K562 (cell line): ENCODE results near the gene CACNA1I. TPM values are rescaled to one million over a fixed set of nuclear protein-coding genes. Genes with fewer than 3 reads are reported as not detected.
A peak's percentile ranks its signal among the peaks of the same experiment; 100 is the strongest.

Source experiments
- CBX3 ChIP-seq, 2 experiments: IDR thresholded peaks; 1 replicate in 1 of 2; 2 replicates in 1 of 2; pipeline ENCODE4 v1.6.1; 2012; ENCODE audit warnings: inconsistent platforms in 2 of 2, low read length in 2 of 2, borderline replicate concordance in 1 of 2, control low read depth in 1 of 2
- DDX20 ChIP-seq: fragments of 450-650 bp; IDR thresholded peaks from 2 replicates; pipeline ENCODE4 v1.6.1; 2016; ENCODE audit warnings: missing genetic modification characterization, low read depth, mild to moderate bottlenecking, missing compliant biosample characterization, moderate library complexity
- JUNB ChIP-seq: fragments of 450-650 bp; formaldehyde crosslinking; conservative IDR thresholded peaks from 2 replicates; pipeline ENCODE4 v1.4.0; 2020; ENCODE audit warnings: mild to moderate bottlenecking
- MYNN ChIP-seq, 2 experiments: sonication (generic); formaldehyde crosslinking in 1 of 2; IDR thresholded peaks; 2 replicates each; pipeline versions ENCODE4 v1.5.0 to v1.6.1; 2016 to 2020; ENCODE audit warnings: antibody characterized with exemption in 1 of 2, missing genetic modification reagents in 1 of 2
- PURB ChIP-seq: sonication (generic); formaldehyde crosslinking; IDR thresholded peaks from 2 replicates; pipeline ENCODE4 v1.9.0; 2021; ENCODE audit warnings: low read depth, mild to moderate bottlenecking, missing genetic modification reagents
- RBM39 ChIP-seq: fragments of 200-400 bp; formaldehyde crosslinking; optimal IDR thresholded peaks from 2 replicates; pipeline ENCODE3; 2018; ENCODE audit warnings: low read depth, low read length
- RCOR1 ChIP-seq, 2 experiments: IDR thresholded peaks; 2 replicates each; pipeline ENCODE4 v1.6.1; 2012; ENCODE audit warnings: low read depth in 2 of 2, low read length in 2 of 2, borderline replicate concordance in 1 of 2, improper control_type of control experiment in 1 of 2
- SIN3A ChIP-seq, 2 experiments: fragments of 150-350 bp in 1 of 2; IDR thresholded peaks; 2 replicates each; pipeline ENCODE4 v1.6.1; 2011 to 2016; ENCODE audit warnings: borderline replicate concordance in 2 of 2, low read depth in 2 of 2, low read length in 2 of 2, mild to moderate bottlenecking in 2 of 2, moderate library complexity in 2 of 2; ENCODE audit not compliant: control insufficient read depth in 1 of 2
- TEAD1 ChIP-seq, 2 experiments: fragments of 450-650 bp in 1 of 2; sonication (generic) in 1 of 2; formaldehyde crosslinking; IDR thresholded peaks; 2 replicates each; pipeline versions ENCODE4 v1.4.0 to v1.8.0; 2020 to 2022; ENCODE audit warnings: mild to moderate bottlenecking in 2 of 2, missing genetic modification reagents in 1 of 2
- ZNF384 ChIP-seq: IDR thresholded peaks from 2 replicates; pipeline ENCODE4 v1.6.1; 2012; ENCODE audit warnings: low read depth, low read length, improper control_type of control experiment
- polyA plus RNA-seq, 8 experiments: library from polyadenylated mRNA; depleted of rRNA in 4 of 8; stranded (reverse) in 5 of 8; unstranded in 3 of 8; fragments of >200 nt; fragmentation: Nextera tagmentation in 2 of 8; fragmentation: Illumina TruSeq in 1 of 8; extraction: Ambion mirVana in 2 of 8; extraction: Trizol in 1 of 8; gene quantifications; 2 replicates each; pipeline versions ENCODE4 v1.2.1 to v1.2.3, GENCODE V29; 2011 to 2014; ENCODE audit warnings: inconsistent platforms in 1 of 8, missing spikeins in 1 of 8
- total RNA-seq, 7 experiments: library from RNA; depleted of rRNA in 6 of 7; stranded (reverse); fragments of >200 nt in 6 of 7; fragmentation: Illumina TruSeq in 2 of 7; extraction: Trizol in 2 of 7; gene quantifications; 2 replicates each; pipeline versions ENCODE4 v1.2.1 to v1.2.3, GENCODE V29; 2011 to 2021; ENCODE audit warnings: low replicate concordance in 1 of 7
- TF ChIP-seq, protein P1 (sequence below): fragments of 450-650 bp; formaldehyde crosslinking; IDR thresholded peaks from 2 replicates; pipeline ENCODE4 v1.4.0; 2020; ENCODE audit warnings: mild to moderate bottlenecking, mixed read lengths
- TF ChIP-seq, protein P2 (sequence below): fragments of 450-650 bp; IDR thresholded peaks from 2 replicates; pipeline ENCODE4 v1.6.1; 2018; ENCODE audit warnings: mild to moderate bottlenecking, low read depth; ENCODE audit not compliant: partially characterized antibody
- TF ChIP-seq, protein P3 (sequence below): fragments of 250-450 bp; sonication (Bioruptor Pico); IDR thresholded peaks from 2 replicates; pipeline ENCODE4 v1.5.0; 2021
- TF ChIP-seq, protein P4 (sequence below), 2 experiments: IDR thresholded peaks; 2 replicates each; pipeline ENCODE4 v1.6.1; 2011; ENCODE audit warnings: borderline replicate concordance in 1 of 2, control low read depth in 1 of 2, low read depth in 1 of 2, low read length in 1 of 2, mild to moderate bottlenecking in 1 of 2, mixed read lengths in 1 of 2, moderate library complexity in 1 of 2; ENCODE audit not compliant: insufficient read depth in 1 of 2, insufficient read length in 1 of 2, poor library complexity in 1 of 2, severe bottlenecking in 1 of 2; ENCODE audit errors: extremely low read depth in 1 of 2
- TF ChIP-seq, protein P5 (sequence below), 2 experiments: fragments of 150-350 bp in 1 of 2; IDR thresholded peaks; 2 replicates each; pipeline ENCODE4 v1.6.1; 2012 to 2016; ENCODE audit warnings: low read depth in 2 of 2, low read length in 2 of 2, mild to moderate bottlenecking in 1 of 2, moderate library complexity in 1 of 2

The CACNA1I gene
- total and polyA plus RNA-seq, 9 of the 15 experiments (the other 6 are each of a cell fraction or from before 2014, with no cell fraction given) = 0.01 to 0.79 (median 0.32) TPM; not detected in 1

DNA sequence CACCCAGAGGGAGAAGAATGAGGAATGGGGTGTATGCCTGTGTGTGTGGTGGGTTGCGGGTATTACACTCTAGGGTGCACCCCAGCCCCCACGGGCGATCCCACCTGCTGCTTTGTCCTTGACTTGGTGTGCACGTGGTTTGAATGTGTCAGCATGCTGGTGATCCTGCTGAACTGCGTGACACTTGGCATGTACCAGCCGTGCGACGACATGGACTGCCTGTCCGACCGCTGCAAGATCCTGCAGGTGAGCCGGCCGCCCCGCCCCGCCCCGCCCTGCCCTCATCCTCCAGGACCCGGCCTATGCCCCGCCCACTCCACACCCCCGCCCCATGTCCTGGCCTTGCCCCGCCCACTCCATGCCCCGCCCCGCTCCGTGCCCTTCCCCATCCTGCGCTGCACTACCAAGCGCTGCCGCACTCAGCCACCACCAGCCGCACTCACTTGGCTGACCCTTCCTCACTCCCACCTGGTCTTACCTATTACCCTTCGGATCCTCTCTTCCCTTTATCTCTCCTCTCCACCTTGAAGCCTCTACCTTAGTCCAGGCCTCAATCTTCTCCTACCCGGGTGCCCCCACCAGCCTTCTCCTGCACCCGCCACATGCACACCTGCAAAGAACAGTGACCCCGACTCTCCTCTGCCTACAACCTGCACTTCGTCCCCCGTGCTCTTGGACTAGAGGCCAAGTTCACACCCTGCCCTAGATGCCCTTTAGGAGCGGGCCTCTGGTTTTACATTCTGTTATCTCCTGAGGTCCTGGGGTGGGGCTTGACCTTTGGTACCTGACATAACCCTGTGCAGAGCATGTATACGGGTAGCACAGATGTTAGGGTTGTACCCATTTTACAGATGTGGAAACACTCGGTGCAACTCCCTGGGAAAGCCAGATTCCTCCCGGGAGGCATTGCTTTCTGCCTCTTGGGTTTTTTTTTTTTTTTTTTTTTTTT lies 27.7 kb downstream of the CACNA1I start (continued):
- TF ChIP-seq, protein P1, sequence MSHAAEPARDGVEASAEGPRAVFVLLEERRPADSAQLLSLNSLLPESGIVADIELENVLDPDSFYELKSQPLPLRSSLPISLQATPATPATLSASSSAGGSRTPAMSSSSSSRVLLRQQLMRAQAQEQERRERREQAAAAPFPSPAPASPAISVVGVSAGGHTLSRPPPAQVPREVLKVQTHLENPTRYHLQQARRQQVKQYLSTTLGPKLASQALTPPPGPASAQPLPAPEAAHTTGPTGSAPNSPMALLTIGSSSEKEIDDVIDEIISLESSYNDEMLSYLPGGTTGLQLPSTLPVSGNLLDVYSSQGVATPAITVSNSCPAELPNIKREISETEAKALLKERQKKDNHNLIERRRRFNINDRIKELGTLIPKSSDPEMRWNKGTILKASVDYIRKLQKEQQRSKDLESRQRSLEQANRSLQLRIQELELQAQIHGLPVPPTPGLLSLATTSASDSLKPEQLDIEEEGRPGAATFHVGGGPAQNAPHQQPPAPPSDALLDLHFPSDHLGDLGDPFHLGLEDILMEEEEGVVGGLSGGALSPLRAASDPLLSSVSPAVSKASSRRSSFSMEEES (CRISPR knock-in tag) = no peak
- TF ChIP-seq, protein P2, sequence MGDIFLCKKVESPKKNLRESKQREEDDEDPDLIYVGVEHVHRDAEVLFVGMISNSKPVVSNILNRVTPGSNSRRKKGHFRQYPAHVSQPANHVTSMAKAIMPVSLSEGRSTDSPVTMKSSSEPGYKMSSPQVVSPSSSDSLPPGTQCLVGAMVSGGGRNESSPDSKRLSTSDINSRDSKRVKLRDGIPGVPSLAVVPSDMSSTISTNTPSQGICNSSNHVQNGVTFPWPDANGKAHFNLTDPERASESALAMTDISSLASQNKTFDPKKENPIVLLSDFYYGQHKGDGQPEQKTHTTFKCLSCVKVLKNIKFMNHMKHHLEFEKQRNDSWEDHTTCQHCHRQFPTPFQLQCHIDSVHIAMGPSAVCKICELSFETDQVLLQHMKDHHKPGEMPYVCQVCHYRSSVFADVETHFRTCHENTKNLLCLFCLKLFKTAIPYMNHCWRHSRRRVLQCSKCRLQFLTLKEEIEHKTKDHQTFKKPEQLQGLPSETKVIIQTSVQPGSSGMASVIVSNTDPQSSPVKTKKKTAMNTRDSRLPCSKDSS = no peak
- TF ChIP-seq, protein P3, sequence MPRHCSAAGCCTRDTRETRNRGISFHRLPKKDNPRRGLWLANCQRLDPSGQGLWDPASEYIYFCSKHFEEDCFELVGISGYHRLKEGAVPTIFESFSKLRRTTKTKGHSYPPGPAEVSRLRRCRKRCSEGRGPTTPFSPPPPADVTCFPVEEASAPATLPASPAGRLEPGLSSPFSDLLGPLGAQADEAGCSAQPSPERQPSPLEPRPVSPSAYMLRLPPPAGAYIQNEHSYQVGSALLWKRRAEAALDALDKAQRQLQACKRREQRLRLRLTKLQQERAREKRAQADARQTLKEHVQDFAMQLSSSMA = no peak
- TF ChIP-seq RBM39 (no peak), TEAD1 (CRISPR knock-in tag; IDR thresholded peaks at IDR 0.05) (no peak), PURB (CRISPR knock-in tag) (no peak), JUNB (CRISPR knock-in tag) (no peak), DDX20 (tag) (no peak), ZNF384 (no peak), SIN3A (IDR thresholded peaks at IDR 0.05; ENCODE audit: borderline replicate concordance in 2 of 2, control insufficient read depth in 1 of 2, low read depth in 2 of 2, low read length in 2 of 2) (no peak), CBX3 (IDR thresholded peaks at IDR 0.05; ENCODE audit: borderline replicate concordance in 1 of 2, low read length in 2 of 2) (no peak), RCOR1 (IDR thresholded peaks at IDR 0.05; ENCODE audit: borderline replicate concordance in 1 of 2, low read depth in 2 of 2, low read length in 2 of 2) (no peak), MYNN (IDR thresholded peaks at IDR 0.05) (no peak), MYNN (CRISPR knock-in tag; IDR thresholded peaks at IDR 0.05) (no peak)
- TF ChIP-seq, protein P4, sequence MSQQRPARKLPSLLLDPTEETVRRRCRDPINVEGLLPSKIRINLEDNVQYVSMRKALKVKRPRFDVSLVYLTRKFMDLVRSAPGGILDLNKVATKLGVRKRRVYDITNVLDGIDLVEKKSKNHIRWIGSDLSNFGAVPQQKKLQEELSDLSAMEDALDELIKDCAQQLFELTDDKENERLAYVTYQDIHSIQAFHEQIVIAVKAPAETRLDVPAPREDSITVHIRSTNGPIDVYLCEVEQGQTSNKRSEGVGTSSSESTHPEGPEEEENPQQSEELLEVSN (IDR thresholded peaks at IDR 0.05; ENCODE audit: borderline replicate concordance in 1 of 2, extremely low read depth in 1 of 2, insufficient read depth in 1 of 2, insufficient read length in 1 of 2, low read depth in 1 of 2, low read length in 1 of 2, poor library complexity in 1 of 2, severe bottlenecking in 1 of 2) = peak in 1 of 2 experiments; percentile 24
- TF ChIP-seq, protein P5, sequence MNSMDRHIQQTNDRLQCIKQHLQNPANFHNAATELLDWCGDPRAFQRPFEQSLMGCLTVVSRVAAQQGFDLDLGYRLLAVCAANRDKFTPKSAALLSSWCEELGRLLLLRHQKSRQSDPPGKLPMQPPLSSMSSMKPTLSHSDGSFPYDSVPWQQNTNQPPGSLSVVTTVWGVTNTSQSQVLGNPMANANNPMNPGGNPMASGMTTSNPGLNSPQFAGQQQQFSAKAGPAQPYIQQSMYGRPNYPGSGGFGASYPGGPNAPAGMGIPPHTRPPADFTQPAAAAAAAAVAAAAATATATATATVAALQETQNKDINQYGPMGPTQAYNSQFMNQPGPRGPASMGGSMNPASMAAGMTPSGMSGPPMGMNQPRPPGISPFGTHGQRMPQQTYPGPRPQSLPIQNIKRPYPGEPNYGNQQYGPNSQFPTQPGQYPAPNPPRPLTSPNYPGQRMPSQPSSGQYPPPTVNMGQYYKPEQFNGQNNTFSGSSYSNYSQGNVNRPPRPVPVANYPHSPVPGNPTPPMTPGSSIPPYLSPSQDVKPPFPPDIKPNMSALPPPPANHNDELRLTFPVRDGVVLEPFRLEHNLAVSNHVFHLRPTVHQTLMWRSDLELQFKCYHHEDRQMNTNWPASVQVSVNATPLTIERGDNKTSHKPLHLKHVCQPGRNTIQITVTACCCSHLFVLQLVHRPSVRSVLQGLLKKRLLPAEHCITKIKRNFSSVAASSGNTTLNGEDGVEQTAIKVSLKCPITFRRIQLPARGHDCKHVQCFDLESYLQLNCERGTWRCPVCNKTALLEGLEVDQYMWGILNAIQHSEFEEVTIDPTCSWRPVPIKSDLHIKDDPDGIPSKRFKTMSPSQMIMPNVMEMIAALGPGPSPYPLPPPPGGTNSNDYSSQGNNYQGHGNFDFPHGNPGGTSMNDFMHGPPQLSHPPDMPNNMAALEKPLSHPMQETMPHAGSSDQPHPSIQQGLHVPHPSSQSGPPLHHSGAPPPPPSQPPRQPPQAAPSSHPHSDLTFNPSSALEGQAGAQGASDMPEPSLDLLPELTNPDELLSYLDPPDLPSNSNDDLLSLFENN (IDR thresholded peaks at IDR 0.05; ENCODE audit: low read depth in 2 of 2, low read length in 2 of 2) = no peak
